ENCODE measurements around the gene RNMT. TPM values are rescaled to one million over a fixed set of nuclear protein-coding genes. Genes with fewer than 3 reads are reported as not detected.
"Not testable (repeated sequence)": the region's sequence is repeated elsewhere in the genome, so short reads cannot be mapped to it uniquely, and the experiment has no call there.

RNMT gene
- polyA plus RNA-seq, 1 donor from 2014 or later: 29.8 TPM

DNA sequence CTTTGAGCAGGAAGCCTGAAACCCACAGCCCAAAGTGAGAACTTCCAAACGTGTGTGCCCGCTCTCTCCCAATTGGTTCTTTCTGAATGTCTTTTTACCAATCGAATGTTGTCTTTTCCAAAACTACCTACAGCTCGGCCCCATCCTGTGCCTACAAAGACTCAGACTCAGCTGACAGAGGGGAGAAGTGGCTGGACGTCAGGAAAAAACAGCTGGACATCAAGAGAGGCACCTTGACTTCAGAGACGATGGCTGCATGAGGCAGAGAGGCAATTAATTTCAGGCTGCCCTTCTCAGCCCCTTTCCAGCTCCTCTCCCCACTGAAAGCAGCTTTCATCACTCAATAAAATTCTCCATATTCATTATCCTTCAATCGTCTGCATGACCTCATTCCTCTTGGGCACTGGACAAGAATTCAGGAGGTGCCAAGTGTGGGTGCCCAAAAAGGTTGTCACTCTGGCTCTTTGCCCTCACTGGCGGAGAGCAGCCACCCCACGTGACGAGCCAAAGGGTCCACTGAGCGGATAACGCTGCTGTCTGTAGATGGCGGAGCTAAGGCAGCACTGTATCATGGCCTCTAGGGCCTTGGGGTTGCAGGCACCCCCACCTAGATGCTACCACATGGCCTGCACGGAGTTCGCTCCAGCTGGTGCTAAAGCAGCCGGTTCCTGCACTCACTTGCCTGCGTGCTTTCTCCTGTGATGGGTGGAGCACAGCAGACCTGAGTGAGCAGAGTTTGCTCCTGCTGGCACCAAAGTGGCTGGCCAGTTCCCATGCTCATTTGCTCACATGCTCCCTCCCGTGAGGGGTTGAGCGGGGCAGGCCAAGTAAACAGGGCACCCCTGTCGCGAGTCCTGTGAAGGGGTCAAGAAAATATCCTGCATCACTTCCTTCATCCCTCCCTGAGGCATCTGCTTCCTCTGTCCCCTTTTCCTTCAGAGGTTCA, 38.0 kb upstream of the RNMT start:
- Histone ChIP-seq H3K79me2 (replicated peaks; ENCODE audit: insufficient read depth, low read length) (no peaks in the 10 kb centered on the region), H3K9ac (ENCODE audit: low read length) (no peak overlapping the region), H3F3A (ENCODE audit: insufficient read depth, low read length, poor library complexity, severe bottlenecking) (no peaks in the 10 kb centered on the region), H3K27ac (ENCODE audit: low read length) (no peak overlapping the region), H3K36me3 (ENCODE audit: insufficient read depth, low read length) (no peaks in the 10 kb centered on the region), H2AFZ (ENCODE audit: low read depth, low read length) (no peak overlapping the region), H3K4me3 (ENCODE audit: low read length) (no peak overlapping the region), H3K9me3 (ENCODE audit: low read length) (peaks cover 4% of the 10 kb centered on the region), H3K4me2 (ENCODE audit: low read length) (no peak overlapping the region), H4K20me1 (ENCODE audit: insufficient read depth) (no peaks in the 10 kb centered on the region), H3K9me2 (ENCODE audit: insufficient read depth, low read length) (no peaks in the 10 kb centered on the region), H3K27me3 (ENCODE audit: insufficient read depth, low read depth, low read length) (no peaks in the 10 kb centered on the region)
- TF ChIP-seq TAF1 (IDR thresholded peaks at IDR 0.05; ENCODE audit: low read depth): no peak
- no peak for TF ChIP-seq SMC3 (conservative IDR thresholded peaks at IDR 0.05; ENCODE audit: poor library complexity)
- no peak for TF ChIP-seq REST (IDR thresholded peaks at IDR 0.05; ENCODE audit: borderline replicate concordance)
- TF ChIP-seq EP300 (conservative IDR thresholded peaks at IDR 0.05; ENCODE audit: poor library complexity, severe bottlenecking): no peak
- TF ChIP-seq, protein P1, sequence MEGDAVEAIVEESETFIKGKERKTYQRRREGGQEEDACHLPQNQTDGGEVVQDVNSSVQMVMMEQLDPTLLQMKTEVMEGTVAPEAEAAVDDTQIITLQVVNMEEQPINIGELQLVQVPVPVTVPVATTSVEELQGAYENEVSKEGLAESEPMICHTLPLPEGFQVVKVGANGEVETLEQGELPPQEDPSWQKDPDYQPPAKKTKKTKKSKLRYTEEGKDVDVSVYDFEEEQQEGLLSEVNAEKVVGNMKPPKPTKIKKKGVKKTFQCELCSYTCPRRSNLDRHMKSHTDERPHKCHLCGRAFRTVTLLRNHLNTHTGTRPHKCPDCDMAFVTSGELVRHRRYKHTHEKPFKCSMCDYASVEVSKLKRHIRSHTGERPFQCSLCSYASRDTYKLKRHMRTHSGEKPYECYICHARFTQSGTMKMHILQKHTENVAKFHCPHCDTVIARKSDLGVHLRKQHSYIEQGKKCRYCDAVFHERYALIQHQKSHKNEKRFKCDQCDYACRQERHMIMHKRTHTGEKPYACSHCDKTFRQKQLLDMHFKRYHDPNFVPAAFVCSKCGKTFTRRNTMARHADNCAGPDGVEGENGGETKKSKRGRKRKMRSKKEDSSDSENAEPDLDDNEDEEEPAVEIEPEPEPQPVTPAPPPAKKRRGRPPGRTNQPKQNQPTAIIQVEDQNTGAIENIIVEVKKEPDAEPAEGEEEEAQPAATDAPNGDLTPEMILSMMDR (IDR thresholded peaks at IDR 0.05; ENCODE audit: poor library complexity, severe bottlenecking): no peak
- TF ChIP-seq EZH2 (IDR thresholded peaks at IDR 0.05; ENCODE audit: borderline replicate concordance, insufficient read depth, low read length, poor library complexity, severe bottlenecking): no peak
- no peak for TF ChIP-seq POLR2AphosphoS5 (IDR thresholded peaks at IDR 0.05)
- TF ChIP-seq RAD21 (conservative IDR thresholded peaks at IDR 0.05): no peak
- no peak for TF ChIP-seq MXI1 (conservative IDR thresholded peaks at IDR 0.05; ENCODE audit: poor library complexity, severe bottlenecking)

GRCh38 chr18:13690060-13690459, 36.4 kb upstream of the RNMT start:
- H3K9me3 ChIP-seq (ENCODE audit: low read length); H3K27ac ChIP-seq (ENCODE audit: low read length); H3K9me2 ChIP-seq (ENCODE audit: insufficient read depth, low read length); H3K9ac ChIP-seq (ENCODE audit: low read length); H3K36me3 ChIP-seq (ENCODE audit: insufficient read depth, low read length); H3K4me2 ChIP-seq (ENCODE audit: low read length); H3F3A ChIP-seq (ENCODE audit: insufficient read depth, low read length, poor library complexity, severe bottlenecking); H2AFZ ChIP-seq (ENCODE audit: low read depth, low read length); H3K27me3 ChIP-seq (ENCODE audit: insufficient read depth, low read depth, low read length); H3K4me3 ChIP-seq (ENCODE audit: low read length); H3K79me2 ChIP-seq (replicated peaks; ENCODE audit: insufficient read depth, low read length); H4K20me1 ChIP-seq (ENCODE audit: insufficient read depth): not testable (repeated sequence)

DNA sequence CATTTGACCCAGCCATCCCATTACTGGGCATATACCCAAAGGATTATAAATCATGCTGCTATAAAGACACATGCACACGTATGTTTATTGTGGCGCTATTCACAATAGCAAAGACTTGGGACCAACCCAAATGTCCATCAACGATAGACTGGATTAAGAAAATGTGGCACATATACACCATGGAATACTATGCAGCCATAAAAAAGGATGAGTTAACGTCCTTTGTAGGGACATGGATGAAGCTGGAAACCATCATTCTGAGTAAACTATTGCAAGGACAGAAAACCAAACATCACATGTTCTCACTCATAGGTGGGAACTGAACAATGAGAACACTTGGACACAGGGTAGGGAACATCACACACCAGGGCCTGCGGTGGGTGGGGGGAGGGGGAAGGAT, 31.1 kb upstream of the RNMT start:
- not testable (repeated sequence) for H3K27ac ChIP-seq (ENCODE audit: low read length); H3F3A ChIP-seq (ENCODE audit: insufficient read depth, low read length, poor library complexity, severe bottlenecking); H3K36me3 ChIP-seq (ENCODE audit: insufficient read depth, low read length); H4K20me1 ChIP-seq (ENCODE audit: insufficient read depth); H3K27me3 ChIP-seq (ENCODE audit: insufficient read depth, low read depth, low read length); H3K4me2 ChIP-seq (ENCODE audit: low read length); H3K9me2 ChIP-seq (ENCODE audit: insufficient read depth, low read length); H2AFZ ChIP-seq (ENCODE audit: low read depth, low read length); H3K4me3 ChIP-seq (ENCODE audit: low read length); H3K9ac ChIP-seq (ENCODE audit: low read length); H3K79me2 ChIP-seq (replicated peaks; ENCODE audit: insufficient read depth, low read length); H3K9me3 ChIP-seq (ENCODE audit: low read length)
